Caki2 (cell line): ENCODE data around the gene ABCB11. TPM values are rescaled to one million over a fixed set of nuclear protein-coding genes. Genes with fewer than 3 reads are reported as not detected.
"Not testable (repeated sequence)": the region's sequence is repeated elsewhere in the genome, so short reads cannot be mapped to it uniquely, and the experiment has no call there.

Experiments used
- DNase-seq: peaks from one replicate; pipeline ENCODE4 v3.0.0-alpha.2; 2015; ENCODE audit warnings: low read depth
- in situ Hi-C: cut with HindIII; loops from 2 replicates; pipeline ENCODE4 v1.10.0; 2016; ENCODE audit warnings: low sequenced_read_pairs, low pct_unique_long_range_greater_than_20kb, mixed read lengths
- total RNA-seq: library from RNA; depleted of rRNA; stranded (reverse); fragments of >200 nt; shearing (Covaris generic); gene quantifications from 2 replicates; pipeline ENCODE4 v1.2.3, GENCODE V29; 2014; ENCODE audit warnings: low replicate concordance; rRNA removed

Gene ABCB11
- total RNA-seq, 1 experiment from 2014 or later: not detected

GRCh38 chr2:168889635-168890005, 141.5 kb downstream of the ABCB11 start:
- in situ Hi-C loops: no loop called here
- DNase-seq: no peak

GRCh38 chr2:168884975-168885374, 146.1 kb downstream of the ABCB11 start:
- no peak for DNase-seq
- in situ Hi-C loops: no loop called here

- DNase-seq, in situ Hi-C loops: not testable (repeated sequence)
Observed at GRCh38 chr2:168882163-168882562, 149.0 kb downstream of the ABCB11 start.

- in situ Hi-C loops: no loop called here
Observed at GRCh38 chr2:168874368-168875054, 156.6 kb downstream of the ABCB11 start.

DNA sequence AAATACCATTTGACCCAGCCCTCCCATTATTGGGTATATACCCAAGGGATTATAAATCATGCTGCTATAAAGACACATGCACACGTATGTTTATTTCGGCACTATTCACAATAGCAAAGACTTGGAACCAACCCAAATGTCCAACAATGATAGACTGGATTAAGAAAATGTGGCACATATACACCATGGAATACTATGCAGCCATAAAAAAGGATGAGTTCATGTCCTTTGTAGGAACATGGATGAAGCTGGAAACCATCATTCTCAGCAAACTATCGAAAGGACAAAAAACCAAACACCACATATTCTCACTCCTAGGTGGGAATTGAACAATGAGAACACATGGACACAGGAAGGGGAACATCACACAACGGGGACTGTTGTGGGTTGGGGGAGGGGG, 160.3 kb downstream of the ABCB11 start:
- in situ Hi-C loops, DNase-seq: not testable (repeated sequence)

More at GRCh38 chr2:168874368-168875054, 156.6 kb downstream of the ABCB11 start:
- no peak for DNase-seq

Other genes with a start within 250 kb of the ABCB11 start
- not detected in 2 replicates for gene NOSTRIN, start 228.7 kb downstream of the ABCB11 start, total RNA-seq
- 32.0 and 52.0 TPM in 2 replicates for gene SPC25, start 140.9 kb downstream of the ABCB11 start, total RNA-seq
- gene G6PC2, start 130.0 kb downstream of the ABCB11 start, total RNA-seq: not detected in 2 replicates
- 0.70 and 0.88 TPM in 2 replicates for gene DHRS9, start 38.2 kb upstream of the ABCB11 start, total RNA-seq